HCT116 (cell line): ENCODE measurements around the gene HOXC6. TPM values are rescaled to one million over a fixed set of nuclear protein-coding genes. Genes with fewer than 3 reads are reported as not detected.

Experiments used
- ATAC-seq: fragments of 200-7000 bp; cut with Tn5 transposase; 2 replicates; pipeline ENCODE4 v1.9.1; 2020; ENCODE audit warnings: mild to moderate bottlenecking, moderate library complexity
- BruUV-seq: library from RNA; stranded (reverse); fragments of 400-500 nt; replicated peaks from 2 replicates; lab custom pipeline; 2021; lab: Mats Ljungman, UMichigan
- CTCF ChIA-PET: fragments of 300-600 bp; sonication (Branson Sonifier 250); formaldehyde crosslinking; loops from one replicate; lab custom pipeline; 2021; ENCODE audit warnings: antibody characterized with exemption; lab: Charles Lee
- POLR2A ChIA-PET: fragments of 300-600, 350-600 bp; sonication (Branson Sonifier 250); formaldehyde crosslinking; loops from one replicate; lab custom pipeline; 2021; ENCODE audit warnings: antibody characterized with exemption; lab: Charles Lee
- RAD21 ChIA-PET, 2 experiments: fragments of 300-600 bp; sonication (Branson Sonifier 250); formaldehyde crosslinking; loops; one replicate each; lab custom pipeline; 2023; ENCODE audit warnings: low total read pairs in 2 of 2; ENCODE audit not compliant: uncharacterized antibody in 2 of 2, unreplicated experiment in 2 of 2, low non-redundant PET in 1 of 2; lab: Charles Lee
- DNase-seq: peaks from one replicate; pipeline ENCODE4 v3.0.0-alpha.2; 2010; ENCODE audit warnings: low read depth, low spot score
- H2AFZ ChIP-seq: fragments of 200-600 bp; shearing (Covaris generic), sonication (generic); 2 replicates; pipeline ENCODE4 v1.6.1; 2017; ENCODE audit warnings: low read depth, mixed run types, mixed read lengths, antibody characterized with exemption, low read length; ENCODE audit not compliant: poor library complexity, severe bottlenecking
- H3K27ac ChIP-seq: 2 replicates; pipeline ENCODE4 v1.5.1; 2012; ENCODE audit warnings: low read depth, low read length
- H3K27me3 ChIP-seq: fragments of 200-600 bp; sonication (generic); 2 replicates; pipeline ENCODE4 v1.6.1; 2016; ENCODE audit warnings: mixed run types, low read length, mixed read lengths; ENCODE audit not compliant: insufficient read depth
- H3K36me3 ChIP-seq, 2 experiments: fragments of 200-500 bp in 1 of 2; fragments of 200-600 bp in 1 of 2; sonication (Bioruptor generic) in 1 of 2; sonication (generic) in 1 of 2; 2 replicates each; pipeline versions ENCODE4 v1.5.1 to v1.6.1; 2014 to 2016; ENCODE audit warnings: low read length in 2 of 2, inconsistent platforms in 1 of 2, mixed read lengths in 1 of 2, mixed run types in 1 of 2; ENCODE audit not compliant: insufficient read depth in 2 of 2, control insufficient read depth in 1 of 2
- H3K4me1 ChIP-seq, 2 experiments: fragments of 200-600 bp in 1 of 2; sonication (generic) in 1 of 2; 2 replicates each; pipeline versions ENCODE4 v1.5.1 to v1.6.1; 2012 to 2017; ENCODE audit warnings: low read length in 2 of 2, inconsistent platforms in 1 of 2, mild to moderate bottlenecking in 1 of 2, mixed read lengths in 1 of 2, mixed run types in 1 of 2, moderate library complexity in 1 of 2; ENCODE audit not compliant: insufficient read depth in 2 of 2, control insufficient read depth in 1 of 2
- H3K4me2 ChIP-seq: fragments of 200-600 bp; sonication (generic); 2 replicates; pipeline ENCODE4 v1.6.1; 2017; ENCODE audit warnings: mixed run types, low read length, mixed read lengths
- H3K4me3 ChIP-seq, 2 experiments: fragments of 200-600 bp in 1 of 2; sonication (generic) in 1 of 2; replicated peaks in 1 of 2; 2 replicates each; pipeline ENCODE4 v1.5.1; 2011 to 2016; ENCODE audit warnings: low read length in 2 of 2, control low read depth in 1 of 2, low read depth in 1 of 2, mild to moderate bottlenecking in 1 of 2, mixed read lengths in 1 of 2, mixed run types in 1 of 2
- H3K79me2 ChIP-seq: fragments of 200-600 bp; sonication (generic); 2 replicates; pipeline ENCODE4 v1.6.1; 2017; ENCODE audit warnings: mild to moderate bottlenecking, mixed run types, low read length, moderate library complexity, mixed read lengths; ENCODE audit not compliant: insufficient read depth
- H3K9ac ChIP-seq: fragments of 200-600 bp; sonication (generic); 2 replicates; pipeline ENCODE4 v1.6.1; 2016; ENCODE audit warnings: low read length, mixed read lengths
- H3K9me2 ChIP-seq: fragments of 200-600 bp; sonication (generic), shearing (Covaris generic); 2 replicates; pipeline ENCODE4 v1.6.1; 2017; ENCODE audit warnings: mixed run types, mild to moderate bottlenecking, moderate library complexity; ENCODE audit not compliant: insufficient read depth
- H3K9me3 ChIP-seq, 2 experiments: fragments of 200-500 bp in 1 of 2; fragments of 200-600 bp in 1 of 2; sonication (Bioruptor generic) in 1 of 2; sonication (generic) in 1 of 2; 2 replicates each; pipeline ENCODE4 v1.6.1; 2014 to 2017; ENCODE audit warnings: low read length in 2 of 2, mixed read lengths in 2 of 2, inconsistent platforms in 1 of 2, low read depth in 1 of 2, mild to moderate bottlenecking in 1 of 2, mixed run types in 1 of 2, moderate library complexity in 1 of 2; ENCODE audit not compliant: control insufficient read depth in 1 of 2, insufficient read depth in 1 of 2
- H4K20me1 ChIP-seq: fragments of 200-600 bp; sonication (generic), shearing (Covaris generic); 2 replicates; pipeline ENCODE4 v1.6.1; 2017; ENCODE audit warnings: mixed run types, mild to moderate bottlenecking, moderate library complexity; ENCODE audit not compliant: insufficient read depth
- CBX3 ChIP-seq: IDR thresholded peaks from 2 replicates; pipeline ENCODE4 v1.6.1; 2012; ENCODE audit warnings: low read depth
- CEBPB ChIP-seq: IDR thresholded peaks from 2 replicates; pipeline ENCODE4 v1.6.1; 2012; ENCODE audit warnings: low read depth
- EGR1 ChIP-seq: IDR thresholded peaks from 2 replicates; pipeline ENCODE4 v1.6.1; 2012; ENCODE audit warnings: low read depth
- ELF1 ChIP-seq: IDR thresholded peaks from 2 replicates; pipeline ENCODE4 v1.6.1; 2012; ENCODE audit warnings: low read depth, borderline replicate concordance
- EZH2 ChIP-seq: fragments of 200-600 bp; sonication (generic); IDR thresholded peaks from 2 replicates; pipeline ENCODE4 v1.6.1; 2017; ENCODE audit warnings: antibody characterized with exemption, mixed run types
- EZH2phosphoT487 ChIP-seq: fragments of 200-600 bp; IDR thresholded peaks from 2 replicates; pipeline ENCODE4 v1.6.1; 2018; ENCODE audit warnings: antibody characterized with exemption, borderline replicate concordance
- FOSL1 ChIP-seq: IDR thresholded peaks from 2 replicates; pipeline ENCODE4 v1.6.1; 2012; ENCODE audit warnings: low read depth
- JUND ChIP-seq: IDR thresholded peaks from 2 replicates; pipeline ENCODE4 v1.6.1; 2012
- POLR2A ChIP-seq: IDR thresholded peaks from 2 replicates; pipeline ENCODE4 v1.7.0; 2011; ENCODE audit warnings: borderline replicate concordance; ENCODE audit not compliant: insufficient read depth, insufficient read length; ENCODE audit errors: extremely low read depth
- POLR2AphosphoS5 ChIP-seq: IDR thresholded peaks from 2 replicates; pipeline ENCODE4 v1.6.1; 2011; ENCODE audit warnings: mild to moderate bottlenecking, low read depth, low read length, moderate library complexity
- RAD21 ChIP-seq: IDR thresholded peaks from 2 replicates; pipeline ENCODE4 v1.6.1; 2012; ENCODE audit warnings: low read depth, mild to moderate bottlenecking
- SIN3A ChIP-seq: IDR thresholded peaks from 2 replicates; pipeline ENCODE4 v1.6.1; 2012; ENCODE audit warnings: low read depth
- SP1 ChIP-seq: IDR thresholded peaks from 2 replicates; pipeline ENCODE4 v1.6.1; 2012; ENCODE audit warnings: low read depth
- SRF ChIP-seq: IDR thresholded peaks from 2 replicates; pipeline ENCODE4 v1.6.1; 2012; ENCODE audit warnings: low read depth
- TCF7L2 ChIP-seq: IDR thresholded peaks from 2 replicates; pipeline ENCODE4 v1.7.0; 2011; ENCODE audit warnings: borderline replicate concordance, inconsistent platforms; ENCODE audit not compliant: insufficient read depth, insufficient read length; ENCODE audit errors: extremely low read depth
- ZFX ChIP-seq: fragments of 450-650 bp; IDR thresholded peaks from 2 replicates; pipeline ENCODE4 v1.6.1; 2017
- intact Hi-C: fragments of 100-400 bp; cut with micrococcal nuclease; formaldehyde crosslinking; loops from 2 replicates; pipeline ENCODE4 v1.10.0; 2022
- total RNA-seq: library from RNA; stranded (reverse); gene quantifications from one replicate; pipeline ENCODE4 v1.2.1, GENCODE V29; 2021; ENCODE audit not compliant: unreplicated experiment
- TF ChIP-seq, protein P1 (sequence below), 3 experiments: fragments of 200-600 bp in 1 of 3; sonication (generic) in 1 of 3; IDR thresholded peaks in 2 of 3; conservative IDR thresholded peaks in 1 of 3; 2 replicates each; pipeline ENCODE4 v1.5.1; 2012 to 2017; ENCODE audit warnings: low read depth in 2 of 3, low read length in 2 of 3, antibody characterized with exemption in 1 of 3, borderline replicate concordance in 1 of 3, control low read depth in 1 of 3, mild to moderate bottlenecking in 1 of 3, mixed read lengths in 1 of 3, mixed run types in 1 of 3, moderate library complexity in 1 of 3; ENCODE audit not compliant: insufficient read depth in 1 of 3
- TF ChIP-seq, protein P2 (sequence below): IDR thresholded peaks from 2 replicates; pipeline ENCODE4 v1.6.1; 2012
- TF ChIP-seq, protein P3 (sequence below): IDR thresholded peaks from 2 replicates; pipeline ENCODE4 v1.6.1; 2012
- TF ChIP-seq, protein P4 (sequence below): IDR thresholded peaks from 2 replicates; pipeline ENCODE4 v1.6.1; 2012; ENCODE audit warnings: low read depth

HOXC6 gene
- total RNA-seq, 1 experiment from 2014 or later, result 3.1 TPM

DNA sequence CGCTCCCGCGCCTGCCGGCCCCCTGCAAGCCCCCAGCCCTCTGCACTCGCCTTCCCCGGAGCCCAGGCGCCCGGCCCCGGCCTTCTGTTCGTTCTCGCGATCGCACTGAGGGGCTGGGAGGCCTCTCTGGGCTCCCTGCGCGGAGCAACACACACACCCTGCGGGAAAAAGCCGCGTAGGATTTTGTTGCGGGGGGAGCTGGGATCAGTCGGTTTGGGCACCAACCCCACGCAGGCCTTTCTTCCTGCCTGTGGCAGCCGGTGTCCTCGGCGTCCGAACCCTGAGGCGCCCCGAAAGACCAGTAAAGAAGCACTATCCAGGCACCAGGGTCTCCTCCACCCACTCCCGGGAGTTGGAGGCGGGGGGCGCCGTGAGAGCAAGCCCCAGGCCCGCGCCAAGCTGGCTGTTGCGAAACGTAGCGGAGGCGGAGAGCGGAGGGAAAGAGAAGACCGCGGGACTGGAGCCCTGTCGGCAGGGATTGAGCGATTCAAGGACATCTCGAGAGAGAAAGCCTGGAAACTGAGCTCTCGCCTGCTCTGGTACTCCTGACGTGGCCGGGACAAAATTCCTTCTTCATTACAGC, 2.7 kb downstream of the HOXC6 start:
- ChIA-PET RAD21 (interaction anchor here in 1 of 2 experiments (1.6 kb wide), 1 partner anchor 170 kb away, joined by 9 read pairs; no protein-coding TSS in a partner anchor), POLR2A (no interaction called here), CTCF (interaction anchor here (2.5 to 3.5 kb wide), 3 partner anchors 9 to 171 kb away, joined by 38 to 40 read pairs (median 38); no protein-coding TSS in a partner anchor)
- no peaks in the 10 kb centered on the region for H4K20me1 ChIP-seq
- TF ChIP-seq CBX3, result no peak
- TF ChIP-seq FOSL1, result no peak
- TF ChIP-seq, protein P1, sequence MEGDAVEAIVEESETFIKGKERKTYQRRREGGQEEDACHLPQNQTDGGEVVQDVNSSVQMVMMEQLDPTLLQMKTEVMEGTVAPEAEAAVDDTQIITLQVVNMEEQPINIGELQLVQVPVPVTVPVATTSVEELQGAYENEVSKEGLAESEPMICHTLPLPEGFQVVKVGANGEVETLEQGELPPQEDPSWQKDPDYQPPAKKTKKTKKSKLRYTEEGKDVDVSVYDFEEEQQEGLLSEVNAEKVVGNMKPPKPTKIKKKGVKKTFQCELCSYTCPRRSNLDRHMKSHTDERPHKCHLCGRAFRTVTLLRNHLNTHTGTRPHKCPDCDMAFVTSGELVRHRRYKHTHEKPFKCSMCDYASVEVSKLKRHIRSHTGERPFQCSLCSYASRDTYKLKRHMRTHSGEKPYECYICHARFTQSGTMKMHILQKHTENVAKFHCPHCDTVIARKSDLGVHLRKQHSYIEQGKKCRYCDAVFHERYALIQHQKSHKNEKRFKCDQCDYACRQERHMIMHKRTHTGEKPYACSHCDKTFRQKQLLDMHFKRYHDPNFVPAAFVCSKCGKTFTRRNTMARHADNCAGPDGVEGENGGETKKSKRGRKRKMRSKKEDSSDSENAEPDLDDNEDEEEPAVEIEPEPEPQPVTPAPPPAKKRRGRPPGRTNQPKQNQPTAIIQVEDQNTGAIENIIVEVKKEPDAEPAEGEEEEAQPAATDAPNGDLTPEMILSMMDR (IDR thresholded peaks at IDR 0.05 in 2 of 3, conservative IDR thresholded peaks at IDR 0.05 in 1 of 3; ENCODE audit: borderline replicate concordance in 1 of 3, insufficient read depth in 1 of 3, low read depth in 2 of 3, low read length in 2 of 3), result no peak
- no peak for TF ChIP-seq POLR2AphosphoS5
- TF ChIP-seq SIN3A, result no peak
- no peak for TF ChIP-seq JUND
- no peak for TF ChIP-seq ELF1
- TF ChIP-seq CEBPB, result no peak
- TF ChIP-seq, protein P2, sequence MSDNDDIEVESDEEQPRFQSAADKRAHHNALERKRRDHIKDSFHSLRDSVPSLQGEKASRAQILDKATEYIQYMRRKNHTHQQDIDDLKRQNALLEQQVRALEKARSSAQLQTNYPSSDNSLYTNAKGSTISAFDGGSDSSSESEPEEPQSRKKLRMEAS, result no peak
- TF ChIP-seq, protein P3, sequence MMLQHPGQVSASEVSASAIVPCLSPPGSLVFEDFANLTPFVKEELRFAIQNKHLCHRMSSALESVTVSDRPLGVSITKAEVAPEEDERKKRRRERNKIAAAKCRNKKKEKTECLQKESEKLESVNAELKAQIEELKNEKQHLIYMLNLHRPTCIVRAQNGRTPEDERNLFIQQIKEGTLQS, result no peak
- no peak for TF ChIP-seq SP1
- TF ChIP-seq SRF, result no peak
- TF ChIP-seq EGR1, result no peak
- no peak for TF ChIP-seq TCF7L2
- TF ChIP-seq EZH2, result no peak
- no peak for TF ChIP-seq POLR2A
- no peak for TF ChIP-seq ZFX
- TF ChIP-seq, protein P4, sequence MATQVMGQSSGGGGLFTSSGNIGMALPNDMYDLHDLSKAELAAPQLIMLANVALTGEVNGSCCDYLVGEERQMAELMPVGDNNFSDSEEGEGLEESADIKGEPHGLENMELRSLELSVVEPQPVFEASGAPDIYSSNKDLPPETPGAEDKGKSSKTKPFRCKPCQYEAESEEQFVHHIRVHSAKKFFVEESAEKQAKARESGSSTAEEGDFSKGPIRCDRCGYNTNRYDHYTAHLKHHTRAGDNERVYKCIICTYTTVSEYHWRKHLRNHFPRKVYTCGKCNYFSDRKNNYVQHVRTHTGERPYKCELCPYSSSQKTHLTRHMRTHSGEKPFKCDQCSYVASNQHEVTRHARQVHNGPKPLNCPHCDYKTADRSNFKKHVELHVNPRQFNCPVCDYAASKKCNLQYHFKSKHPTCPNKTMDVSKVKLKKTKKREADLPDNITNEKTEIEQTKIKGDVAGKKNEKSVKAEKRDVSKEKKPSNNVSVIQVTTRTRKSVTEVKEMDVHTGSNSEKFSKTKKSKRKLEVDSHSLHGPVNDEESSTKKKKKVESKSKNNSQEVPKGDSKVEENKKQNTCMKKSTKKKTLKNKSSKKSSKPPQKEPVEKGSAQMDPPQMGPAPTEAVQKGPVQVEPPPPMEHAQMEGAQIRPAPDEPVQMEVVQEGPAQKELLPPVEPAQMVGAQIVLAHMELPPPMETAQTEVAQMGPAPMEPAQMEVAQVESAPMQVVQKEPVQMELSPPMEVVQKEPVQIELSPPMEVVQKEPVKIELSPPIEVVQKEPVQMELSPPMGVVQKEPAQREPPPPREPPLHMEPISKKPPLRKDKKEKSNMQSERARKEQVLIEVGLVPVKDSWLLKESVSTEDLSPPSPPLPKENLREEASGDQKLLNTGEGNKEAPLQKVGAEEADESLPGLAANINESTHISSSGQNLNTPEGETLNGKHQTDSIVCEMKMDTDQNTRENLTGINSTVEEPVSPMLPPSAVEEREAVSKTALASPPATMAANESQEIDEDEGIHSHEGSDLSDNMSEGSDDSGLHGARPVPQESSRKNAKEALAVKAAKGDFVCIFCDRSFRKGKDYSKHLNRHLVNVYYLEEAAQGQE, result no peak
- no peak for TF ChIP-seq RAD21
- TF ChIP-seq EZH2phosphoT487, result no peak
- intact Hi-C loops, result loop anchor here (5.0 kb wide), 1 partner anchor 106 kb away; no protein-coding TSS in a partner anchor
- no peak overlapping the region for H2AFZ ChIP-seq
- no TSS peak for BruUV-seq
- H3K79me2 ChIP-seq, result no peaks in the 10 kb centered on the region
- H3K4me1 ChIP-seq, result peaks cover 7 to 20% of the 10 kb centered on the region in 2 experiments
- DNase-seq, result no peak
- H3K27ac ChIP-seq, result no peak overlapping the region
- H3K9me2 ChIP-seq, result no peaks in the 10 kb centered on the region
- H3K9me3 ChIP-seq, result no peaks in the 10 kb centered on the region
- H3K27me3 ChIP-seq, result no peaks in the 10 kb centered on the region
- no peak overlapping the region for H3K9ac ChIP-seq
- H3K4me3 ChIP-seq, result no peak overlapping the region
- no peak for ATAC-seq
- H3K4me2 ChIP-seq, result no peak overlapping the region
- H3K36me3 ChIP-seq, result no peaks in the 10 kb centered on the region
